Cardiac muscle cell (in vitro differentiated cells and primary cell): Measurements from ENCODE around the gene CCDC102A. TPM values are rescaled to one million over a fixed set of nuclear protein-coding genes. Genes with fewer than 3 reads are reported as not detected.
A peak's percentile ranks its signal among the peaks of the same experiment; 100 is the strongest.

Source experiments
- DNase-seq, 2 donors: peaks; one replicate each; pipeline versions ENCODE4 v3.0.0 to v3.0.0-alpha.2; 2010 to 2017; ENCODE audit warnings: low read depth in 1 of 2, low spot score in 1 of 2
- H3K27ac ChIP-seq: fragments of 200-600 bp; sonication (generic); 2 replicates; pipeline ENCODE4 v1.5.1; 2016
- H3K27me3 ChIP-seq: fragments of 200-600 bp; sonication (generic); 2 replicates; pipeline ENCODE4 v1.6.0; 2016; ENCODE audit warnings: control low read depth
- H3K36me3 ChIP-seq: fragments of 200-600 bp; sonication (generic); 2 replicates; pipeline ENCODE4 v1.5.1; 2016; ENCODE audit warnings: control low read depth
- H3K4me1 ChIP-seq: fragments of 200-600 bp; sonication (generic); 2 replicates; pipeline ENCODE4 v1.8.1; 2017; ENCODE audit warnings: low read depth, mild to moderate bottlenecking, mixed run types
- H3K4me3 ChIP-seq: fragments of 200-600 bp; sonication (generic); 2 replicates; pipeline ENCODE4 v1.5.1; 2016; ENCODE audit warnings: mild to moderate bottlenecking
- H3K9me3 ChIP-seq: fragments of 200-600 bp; sonication (generic); 2 replicates; pipeline ENCODE4 v1.5.1; 2017; ENCODE audit warnings: low read depth, mild to moderate bottlenecking, control low read depth
- CTCF ChIP-seq: IDR thresholded peaks from 2 replicates; pipeline ENCODE4 v1.5.1; 2012; ENCODE audit warnings: low read depth, mild to moderate bottlenecking, low read length
- polyA plus RNA-seq: library from polyadenylated mRNA; unstranded; fragments of >200 nt; fragmentation: Nextera tagmentation; extraction: Ambion mirVana; gene quantifications from 2 replicates; pipeline ENCODE4 v1.2.1, GENCODE V29; 2016
- total RNA-seq: library from RNA; depleted of rRNA; stranded (reverse); fragments of >200 nt; gene quantifications from 2 replicates; pipeline ENCODE4 v1.2.3, GENCODE V29; 2016

Gene CCDC102A
- total and polyA plus RNA-seq, 2 experiments from 2014 or later: 30.1 to 51.9 TPM

DNA sequence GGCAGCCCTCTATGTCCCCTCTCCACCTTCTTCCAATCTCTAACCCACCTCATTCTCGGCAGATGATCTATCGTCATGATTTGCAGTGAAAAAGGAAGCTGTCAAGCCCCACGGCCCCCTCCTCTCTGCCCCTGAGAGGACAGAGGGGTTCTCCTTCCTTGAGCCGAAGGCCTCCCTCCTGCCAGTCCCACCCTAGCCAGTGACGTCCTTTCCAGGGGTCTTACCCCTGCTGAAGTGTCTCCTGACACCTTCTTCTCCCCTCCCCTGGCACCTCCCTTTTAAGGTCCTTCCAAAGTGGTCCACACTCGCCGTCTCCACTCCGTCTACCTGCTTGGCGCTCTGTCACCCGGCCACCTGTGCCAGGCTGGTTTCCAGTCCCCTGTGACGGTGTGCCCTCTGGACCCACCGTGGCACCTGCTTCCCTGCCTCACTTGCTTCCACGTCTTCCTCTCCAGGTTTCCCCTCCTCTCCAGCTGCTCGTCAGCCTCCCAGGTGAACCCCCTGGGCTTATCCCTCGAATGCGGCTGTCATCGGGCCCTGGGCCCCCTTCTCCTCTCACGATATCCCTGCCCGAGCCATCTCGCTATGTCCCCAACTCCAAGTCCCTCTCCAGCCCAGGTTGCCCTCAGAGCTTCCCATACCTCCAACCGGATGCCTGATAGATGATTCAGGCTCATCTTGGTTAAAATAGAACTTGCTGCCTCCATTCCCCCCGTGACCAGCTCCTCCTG, 5.7 kb downstream of the CCDC102A start:
- H3K27ac ChIP-seq: no peak overlapping the region
- H3K4me1 ChIP-seq: peaks cover 23% of the 10 kb centered on the region
- no peaks in the 10 kb centered on the region for H3K36me3 ChIP-seq
- no peak for DNase-seq
- no peak overlapping the region for H3K4me3 ChIP-seq
- H3K9me3 ChIP-seq: no peaks in the 10 kb centered on the region
- no peak for TF ChIP-seq CTCF
- H3K27me3 ChIP-seq: no peaks in the 10 kb centered on the region

DNA sequence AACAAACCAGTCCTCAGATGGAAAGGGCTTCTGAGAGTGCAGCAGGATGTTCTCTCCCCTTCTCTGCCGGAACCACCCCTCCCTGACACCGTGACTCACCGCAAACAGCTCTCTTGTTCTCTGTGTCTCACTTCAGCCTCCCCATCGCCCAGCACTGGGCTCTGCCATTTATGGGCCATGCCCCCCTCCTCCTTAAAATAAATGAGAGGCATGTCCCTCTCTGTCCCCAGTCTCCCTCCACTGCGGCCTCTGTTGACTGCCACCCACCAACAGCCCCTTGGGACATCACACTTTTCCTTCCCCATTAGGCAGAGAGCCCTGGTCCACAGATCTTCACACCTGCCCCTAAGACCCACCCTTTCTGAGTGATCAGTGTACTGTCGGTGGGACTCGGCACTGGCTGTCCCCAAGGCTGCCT, 6.3 kb downstream of the CCDC102A start:
- Histone ChIP-seq H3K9me3 (no peaks in the 10 kb centered on the region), H3K4me3 (no peak overlapping the region), H3K4me1 (peaks cover 23% of the 10 kb centered on the region), H3K27me3 (no peaks in the 10 kb centered on the region), H3K36me3 (no peaks in the 10 kb centered on the region), H3K27ac (no peak overlapping the region)
- TF ChIP-seq CTCF: no peak
- peak in 1 of 2 donors; percentile 78 for DNase-seq

GRCh38 chr16:57529391-57530103, 6.8 kb downstream of the CCDC102A start:
- Histone ChIP-seq H3K27me3 (no peaks in the 10 kb centered on the region), H3K27ac (no peak overlapping the region), H3K36me3 (no peaks in the 10 kb centered on the region), H3K9me3 (no peaks in the 10 kb centered on the region), H3K4me1 (peaks cover 22% of the 10 kb centered on the region), H3K4me3 (no peak overlapping the region)
- TF ChIP-seq CTCF: no peak
- DNase-seq: no peak

GRCh38 chr16:57528499-57529390, 7.6 kb downstream of the CCDC102A start:
- no peaks in the 10 kb centered on the region for H3K27me3 ChIP-seq
- no peak for TF ChIP-seq CTCF
- H3K27ac ChIP-seq: no peak overlapping the region
- no peaks in the 10 kb centered on the region for H3K36me3 ChIP-seq
- DNase-seq: no peak
- no peaks in the 10 kb centered on the region for H3K9me3 ChIP-seq
- H3K4me1 ChIP-seq: peaks cover 14% of the 10 kb centered on the region
- no peak overlapping the region for H3K4me3 ChIP-seq

DNA sequence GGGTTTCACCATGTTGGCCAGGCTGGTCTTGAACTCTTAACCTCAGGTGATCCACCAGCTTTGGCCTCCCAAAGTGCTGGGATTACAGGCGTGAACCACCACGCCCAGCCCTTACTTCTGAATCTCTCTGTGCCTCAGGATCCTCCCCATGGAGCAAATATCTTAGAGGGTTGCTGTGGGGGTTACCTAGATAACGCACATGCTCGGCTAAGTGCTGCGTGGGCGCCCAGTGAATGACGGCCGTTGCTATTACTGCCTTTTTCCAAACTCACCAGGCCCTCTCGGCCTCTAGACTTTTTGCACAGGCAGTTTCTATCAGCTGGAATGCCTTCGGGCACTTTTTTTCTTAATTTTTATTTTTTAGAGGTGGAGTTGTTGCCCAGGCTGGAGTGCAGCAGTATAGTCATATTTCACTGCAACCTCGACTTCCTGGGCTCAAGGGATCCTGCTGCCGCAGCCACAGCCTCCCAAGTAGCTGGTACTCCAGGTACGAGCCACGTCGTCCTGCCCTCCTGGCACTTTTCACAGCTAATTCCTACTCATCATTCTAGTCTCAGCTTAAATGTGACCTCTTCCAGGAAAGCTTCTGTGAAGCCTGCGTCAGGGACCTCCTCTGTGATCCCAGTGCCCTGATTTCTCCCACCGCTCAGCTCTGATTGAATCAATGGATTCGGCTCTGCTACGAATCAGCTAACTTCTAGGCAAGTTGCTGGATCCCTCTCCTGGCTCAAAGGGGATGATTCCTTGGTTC, 8.6 kb downstream of the CCDC102A start:
- Histone ChIP-seq H3K27me3 (no peaks in the 10 kb centered on the region), H3K4me1 (peaks cover 4% of the 10 kb centered on the region), H3K27ac (no peak overlapping the region), H3K36me3 (no peaks in the 10 kb centered on the region), H3K9me3 (no peaks in the 10 kb centered on the region), H3K4me3 (no peak overlapping the region)
- DNase-seq: no peak
- TF ChIP-seq CTCF: no peak
